HG03103 (cell line): ENCODE data around the gene UST.
"Not testable (repeated sequence)": the region's sequence is repeated elsewhere in the genome, so short reads cannot be mapped to it uniquely, and the experiment has no call there.

Source experiments
- ATAC-seq: cut with Tn5 transposase; IDR thresholded peaks from one replicate; pipeline ENCODE4 v1.9.1; 2021; ENCODE audit warnings: low read depth; ENCODE audit not compliant: unreplicated experiment

The UST gene

DNA sequence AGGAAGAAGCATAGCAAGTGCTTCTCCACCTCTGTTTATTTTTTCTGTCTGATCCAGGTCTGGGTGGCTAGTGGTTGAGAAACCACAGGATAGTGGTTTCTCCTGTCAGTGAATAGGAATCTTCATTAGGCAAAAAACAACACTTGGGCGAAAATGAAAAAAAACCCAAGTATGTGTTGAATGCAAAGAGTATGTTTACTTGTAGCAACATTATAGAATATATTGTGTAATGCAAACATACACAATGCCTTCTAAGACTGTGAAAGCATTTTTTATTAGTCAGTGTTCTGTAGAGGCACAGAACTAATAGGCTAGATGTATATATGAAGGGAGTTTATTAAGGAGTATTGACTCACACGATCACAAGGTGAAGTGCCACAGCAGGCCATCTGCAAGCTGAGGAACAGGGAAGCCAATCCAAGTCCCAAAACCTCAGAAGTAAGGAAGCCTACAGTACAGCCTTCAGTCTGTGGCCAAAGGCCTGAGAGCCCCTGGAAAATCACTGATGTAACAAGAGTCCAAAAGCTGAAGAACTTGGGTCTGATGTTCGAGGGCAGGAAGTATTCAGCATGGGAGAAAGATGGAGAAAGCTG, 111.1 kb downstream of the UST start:
- no peak for ATAC-seq

- ATAC-seq = not testable (repeated sequence)
Observed at GRCh38 chr6:148864132-148864531, 117.3 kb downstream of the UST start.

DNA sequence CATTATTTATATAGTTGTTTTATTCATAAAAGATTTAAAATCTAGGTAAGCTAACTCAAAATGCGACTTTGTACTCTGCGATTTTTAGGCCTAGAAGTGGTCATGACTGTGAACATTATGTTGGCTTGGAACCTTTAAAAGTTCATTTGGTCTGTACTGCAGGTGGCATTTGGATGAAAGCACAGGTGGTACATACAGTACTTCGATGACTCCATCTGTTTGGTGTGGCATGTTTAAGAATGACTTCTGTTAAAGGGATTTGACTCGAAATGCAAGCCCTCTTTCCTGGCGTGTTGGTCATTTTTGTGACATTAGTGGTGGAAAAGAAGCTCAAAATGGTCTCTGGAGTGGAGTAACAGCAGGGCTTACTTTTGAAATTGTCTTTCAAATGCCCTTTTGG, 118.1 kb downstream of the UST start:
- no peak for ATAC-seq

DNA sequence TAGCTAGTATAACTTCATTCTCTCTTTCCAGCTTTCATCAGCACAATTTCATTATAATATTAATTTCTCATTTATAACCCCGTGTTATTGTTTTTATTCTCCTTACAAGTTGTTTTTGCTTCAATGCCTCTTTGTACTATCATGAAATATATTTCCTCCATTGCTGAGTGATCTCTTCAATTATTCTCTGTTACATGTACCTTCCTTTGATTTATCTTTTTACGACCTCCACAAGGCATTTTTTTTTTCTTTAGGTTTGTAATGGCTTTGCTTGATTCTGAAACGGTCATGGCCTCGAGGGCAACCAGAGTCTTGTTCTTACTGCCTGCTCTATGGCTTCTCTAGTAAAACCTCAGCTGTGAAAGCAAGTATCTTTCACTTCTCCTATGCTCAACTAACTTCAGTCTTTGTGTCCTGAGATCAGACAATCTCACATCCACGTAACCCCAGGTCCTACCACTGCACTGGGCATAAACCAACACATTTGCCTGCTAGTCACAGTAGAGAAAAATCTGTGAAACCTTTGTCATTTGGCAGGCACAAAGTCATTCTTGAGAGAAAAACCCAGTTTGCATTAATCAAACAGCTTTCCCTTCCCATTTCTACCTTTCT, 119.9 kb downstream of the UST start:
- peak; percentile 95 for ATAC-seq

GRCh38 chr6:148867862-148868261, 121.0 kb downstream of the UST start:
- no peak for ATAC-seq

DNA sequence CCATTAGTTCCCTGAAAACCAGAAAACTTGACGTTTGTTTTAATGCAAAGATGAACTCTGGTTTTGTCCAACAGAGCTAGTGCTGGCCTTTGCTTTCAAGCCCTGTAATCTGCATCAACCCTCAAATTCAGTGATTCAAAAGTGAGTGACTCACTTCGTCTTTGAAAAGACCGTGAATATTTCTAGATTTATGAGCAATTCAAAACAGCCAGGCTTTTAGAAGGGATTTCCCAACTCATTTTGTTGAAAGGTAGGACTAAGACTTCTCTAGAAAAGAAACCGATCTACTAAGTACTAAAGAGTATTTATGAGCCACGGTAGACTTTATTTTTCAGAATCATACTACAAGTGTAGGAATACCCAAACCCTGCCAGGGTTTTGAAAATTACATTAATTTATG, 121.5 kb downstream of the UST start:
- ATAC-seq = no peak

GRCh38 chr6:148868901-148869300, 122.1 kb downstream of the UST start:
- no peak for ATAC-seq

- ATAC-seq = no peak
Observed at GRCh38 chr6:148869585-148869984, 122.8 kb downstream of the UST start.

GRCh38 chr6:148873154-148873553, 126.3 kb downstream of the UST start:
- ATAC-seq = no peak

DNA sequence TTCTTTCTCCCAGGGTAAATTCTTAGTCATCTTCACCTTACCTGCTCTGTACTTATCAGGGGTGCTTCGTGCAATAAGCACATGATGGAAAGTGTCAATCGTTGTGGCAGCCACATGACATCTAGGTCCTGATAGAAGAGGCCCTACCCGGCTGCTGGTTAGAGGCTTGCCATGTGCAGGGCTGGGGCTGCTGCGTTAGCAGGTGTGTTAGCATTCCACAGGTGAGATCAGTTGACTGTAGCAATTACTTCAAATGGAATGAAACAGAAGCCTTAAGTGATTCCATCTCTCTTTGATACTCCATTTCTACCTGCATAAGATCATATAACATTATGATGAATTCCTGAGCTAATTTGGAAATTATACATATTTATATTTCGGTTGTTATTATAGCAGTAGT, 127.0 kb downstream of the UST start:
- no peak for ATAC-seq

GRCh38 chr6:148874698-148875293, 128.0 kb downstream of the UST start:
- no peak for ATAC-seq

DNA sequence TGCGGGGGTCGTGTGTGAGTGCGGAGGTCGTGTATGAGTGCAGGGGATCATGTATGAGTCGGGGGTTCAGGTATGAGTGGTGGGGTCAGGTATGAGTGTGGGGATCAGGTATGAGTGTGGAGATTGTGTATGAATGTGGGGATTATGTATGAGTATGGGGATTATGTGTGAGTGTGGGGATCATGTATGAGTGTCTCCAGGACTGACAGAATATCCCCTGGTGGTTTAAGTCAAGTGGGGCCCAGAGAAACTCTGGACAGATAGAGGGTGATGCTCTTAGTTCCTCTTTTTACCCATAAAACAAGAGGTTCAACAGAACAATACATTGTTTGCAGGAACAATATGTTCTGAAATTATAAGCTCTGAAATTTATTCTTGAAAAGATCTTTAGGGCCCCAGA, 131.9 kb downstream of the UST start:
- peak; percentile 63 for ATAC-seq

DNA sequence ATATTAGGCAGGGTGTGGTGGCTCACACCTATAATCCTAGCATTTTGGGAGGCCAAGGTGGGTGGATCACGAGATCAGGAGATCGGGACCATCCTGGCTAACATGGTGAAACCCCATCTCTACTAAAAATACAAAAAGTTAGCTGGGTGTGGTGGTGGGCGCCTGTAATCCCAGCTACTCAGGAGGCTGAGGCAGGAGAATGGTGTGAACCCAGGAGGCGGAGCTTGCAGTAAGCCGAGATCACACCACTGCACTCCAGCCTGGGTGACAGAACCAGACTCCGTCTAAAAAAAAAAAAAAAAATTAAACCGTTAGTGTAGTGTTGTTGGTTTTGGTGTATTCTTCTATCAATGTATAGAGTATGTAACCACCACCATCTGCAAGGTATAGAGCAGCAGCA, 133.9 kb downstream of the UST start:
- not testable (repeated sequence) for ATAC-seq

GRCh38 chr6:148881593-148882311, 134.9 kb downstream of the UST start:
- ATAC-seq = no peak

DNA sequence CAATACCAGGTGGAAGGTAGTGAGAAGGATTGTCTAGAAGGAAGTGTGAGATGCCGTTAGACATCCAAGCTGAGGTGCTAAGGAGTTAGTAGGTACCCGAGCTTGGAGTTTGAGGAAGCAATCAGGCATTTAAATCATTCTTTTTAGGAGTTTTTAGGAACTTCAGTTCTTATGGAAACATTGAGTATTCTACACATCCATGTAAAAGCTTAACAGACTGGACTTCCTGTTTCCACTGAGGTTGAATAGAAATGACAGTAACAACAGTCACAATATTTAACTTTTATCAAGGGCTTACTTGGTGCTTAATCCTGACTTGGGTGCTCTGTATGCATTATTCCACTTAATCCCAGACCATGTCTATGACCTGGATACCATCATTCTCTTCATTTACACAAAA, 136.4 kb downstream of the UST start:
- ATAC-seq = no peak

GRCh38 chr6:148884461-148884860, 137.6 kb downstream of the UST start:
- peak; percentile 60 for ATAC-seq

GRCh38 chr6:148885136-148885865, 138.5 kb downstream of the UST start:
- no peak for ATAC-seq

DNA sequence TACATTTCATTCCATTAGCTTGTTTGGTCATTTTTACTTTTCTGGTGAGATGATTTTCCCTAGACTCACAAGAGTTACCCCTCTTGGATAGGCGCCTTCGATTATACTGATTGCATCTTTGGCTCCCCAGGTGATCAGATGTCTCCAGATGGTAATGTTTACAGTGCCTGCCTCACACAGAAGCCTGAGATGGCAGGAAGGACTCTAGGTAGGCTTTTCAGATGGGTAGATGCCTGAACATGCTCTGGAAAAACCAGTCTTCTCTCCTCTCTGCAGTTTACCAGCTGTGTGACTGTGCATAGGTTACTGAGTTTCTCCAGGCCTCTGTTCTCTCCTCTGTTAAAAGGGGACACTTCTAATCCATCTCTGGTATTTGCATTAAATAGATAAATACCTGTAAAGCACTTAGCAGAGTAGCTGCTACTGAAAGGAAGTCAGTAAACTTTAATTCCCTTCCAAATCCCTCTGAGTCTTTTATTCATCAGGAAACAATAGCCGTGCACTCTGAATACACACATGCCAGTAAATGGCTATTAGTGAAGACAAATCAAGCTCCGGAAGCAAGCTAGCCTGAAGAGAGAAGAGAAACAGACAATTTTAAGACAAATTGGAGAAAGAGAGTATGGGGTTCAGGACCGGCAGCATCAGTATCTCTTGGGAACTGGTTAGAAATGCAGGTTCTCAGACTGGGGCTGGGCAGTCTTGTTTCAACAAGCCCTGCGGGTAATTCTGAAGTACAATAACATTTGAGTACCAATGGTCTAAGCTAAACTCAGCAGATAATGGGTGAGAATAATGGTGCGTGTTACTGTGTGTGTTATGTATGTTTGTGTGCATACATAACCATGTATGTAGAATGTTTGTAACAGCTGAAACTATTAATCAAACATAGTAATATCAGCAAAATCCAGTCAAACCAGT, 139.4 kb downstream of the UST start:
- ATAC-seq = no peak

GRCh38 chr6:148887181-148887580, 140.4 kb downstream of the UST start:
- no peak for ATAC-seq

DNA sequence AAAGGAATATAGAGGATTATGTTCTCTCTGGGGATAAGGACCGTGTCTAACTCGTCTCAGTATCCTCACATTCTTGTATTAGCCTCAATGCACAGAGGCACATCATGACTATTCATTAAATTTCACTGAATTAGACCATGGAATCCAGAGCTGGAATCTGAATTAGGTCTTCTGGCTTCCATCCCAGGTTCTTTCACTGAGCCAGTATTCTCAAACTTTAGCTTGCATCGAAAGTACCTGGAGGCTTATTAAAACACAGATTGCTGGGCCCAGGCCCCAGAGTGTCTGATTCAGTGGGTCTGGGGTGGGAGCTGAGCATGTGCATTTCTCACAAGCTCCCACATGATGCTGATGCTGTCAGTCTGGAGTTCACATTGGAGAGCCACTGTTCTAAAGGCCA, 142.0 kb downstream of the UST start:
- no peak for ATAC-seq
